Stimulated activated CD4-positive, alpha-beta T cell treated with anti-CD3 and anti-CD28 coated beads, Interleukin-15, amount 100 ng/mL, for 48 hours (primary cell): ENCODE measurements around the gene RTTN.

ENCODE experiments used
- DNase-seq, 2 donors: peaks; one replicate each; pipeline ENCODE4 v3.0.0-alpha.2; 2020; ENCODE audit warnings: low read depth in 2 of 2

The RTTN gene

DNA sequence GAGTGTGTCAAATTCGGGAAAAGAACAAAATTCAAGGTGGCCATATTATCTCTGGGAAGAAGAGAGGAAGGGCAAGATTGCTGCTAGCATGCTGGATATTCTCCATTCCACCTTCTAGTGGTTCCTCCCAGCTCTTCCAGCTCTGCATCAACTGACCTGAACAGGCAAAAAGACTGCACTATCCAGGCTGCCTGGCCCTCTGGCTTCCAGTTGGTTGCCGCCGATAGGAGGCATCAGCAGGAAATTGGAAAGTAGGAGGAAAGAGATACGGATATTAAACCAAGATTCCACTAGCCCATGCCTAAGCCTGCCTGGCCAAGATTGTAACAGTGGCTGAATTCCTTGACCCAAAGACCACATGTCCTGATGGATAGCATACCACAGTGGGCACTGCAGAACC lies 1.7 kb upstream of the RTTN start:
- DNase-seq = no peak

DNA sequence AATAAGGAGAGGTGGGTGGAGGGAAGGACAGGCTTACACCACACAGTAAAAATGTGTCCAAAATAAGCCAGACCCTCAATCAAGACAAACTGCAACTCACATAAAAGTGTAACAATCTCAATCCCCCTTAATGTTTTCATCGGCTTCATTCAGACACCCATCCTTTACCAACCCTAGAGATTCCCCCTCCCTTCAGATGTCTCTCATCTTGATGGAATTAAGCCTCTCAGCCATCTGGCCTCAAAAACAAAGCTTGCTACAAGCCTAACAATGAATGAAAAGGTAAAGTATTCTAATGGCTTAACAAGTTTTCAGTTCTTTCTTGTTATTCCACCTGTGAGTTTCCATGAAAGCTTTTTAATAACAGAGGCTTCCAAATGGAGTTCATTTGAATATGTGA lies 5.2 kb downstream of the RTTN start:
- no peak for DNase-seq

DNA sequence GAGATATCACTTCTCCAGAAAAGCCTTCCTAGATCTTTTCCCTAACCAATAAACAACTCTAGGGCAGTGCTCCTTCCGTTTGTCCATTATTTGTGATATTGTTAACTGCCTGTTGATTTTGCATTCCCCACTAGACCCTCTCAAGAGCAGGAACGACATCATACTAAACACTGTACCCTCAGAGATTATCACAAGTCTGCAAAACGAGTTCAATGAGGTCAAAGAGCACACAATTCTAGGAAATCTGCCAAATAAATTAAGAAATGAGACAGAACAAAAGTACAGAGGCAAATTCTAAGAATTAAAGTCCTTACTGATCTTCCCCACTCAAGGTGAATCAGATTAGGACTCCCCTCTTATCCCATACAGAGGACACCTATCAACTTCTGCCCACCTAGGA lies 7.6 kb downstream of the RTTN start:
- no peak for DNase-seq

DNA sequence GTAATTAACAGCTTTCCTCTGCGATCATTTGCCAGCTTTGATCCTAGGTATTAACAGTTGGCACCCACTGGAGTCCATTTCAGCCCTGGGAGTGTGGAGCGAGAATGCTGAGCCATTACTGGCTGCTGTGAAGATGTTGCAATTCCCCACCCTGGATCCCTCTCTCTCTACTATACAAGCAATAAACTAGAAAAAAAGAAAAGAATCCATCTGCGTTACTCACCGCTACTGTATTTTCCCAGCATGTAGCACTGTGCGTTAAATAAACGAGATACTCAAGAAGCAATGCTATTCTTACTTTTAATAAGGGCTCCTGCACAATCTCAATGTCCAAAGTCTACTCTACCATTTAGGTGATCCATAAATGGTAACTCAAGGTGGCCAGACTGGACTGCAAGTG lies 8.5 kb downstream of the RTTN start:
- DNase-seq = no peak

DNA sequence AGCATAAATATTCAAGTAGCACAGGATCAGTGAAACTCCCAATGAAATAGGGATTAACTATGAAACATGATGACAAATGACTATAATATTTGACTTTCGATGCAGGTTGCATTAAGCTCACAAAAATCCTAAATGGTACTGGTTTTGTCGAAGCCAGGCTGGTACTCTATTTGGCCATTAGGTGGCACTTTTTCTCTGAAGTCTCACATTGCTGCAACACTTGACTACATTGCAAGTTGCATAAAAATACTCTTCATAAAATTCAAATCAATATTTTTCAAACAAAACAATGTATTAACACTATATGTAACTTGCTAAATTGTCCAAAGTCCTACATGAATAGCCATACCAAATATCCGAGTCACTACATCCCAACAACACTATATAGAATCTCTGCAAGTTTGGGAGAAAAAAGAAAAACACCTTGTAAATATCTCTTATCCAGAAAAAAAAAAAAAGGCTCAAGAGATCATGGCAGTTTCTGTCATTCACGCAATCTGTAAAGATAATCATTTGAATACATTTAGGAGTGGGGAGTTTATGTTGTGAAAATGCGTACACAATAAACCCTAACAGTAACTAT lies 9.5 kb downstream of the RTTN start:
- DNase-seq = no peak

DNA sequence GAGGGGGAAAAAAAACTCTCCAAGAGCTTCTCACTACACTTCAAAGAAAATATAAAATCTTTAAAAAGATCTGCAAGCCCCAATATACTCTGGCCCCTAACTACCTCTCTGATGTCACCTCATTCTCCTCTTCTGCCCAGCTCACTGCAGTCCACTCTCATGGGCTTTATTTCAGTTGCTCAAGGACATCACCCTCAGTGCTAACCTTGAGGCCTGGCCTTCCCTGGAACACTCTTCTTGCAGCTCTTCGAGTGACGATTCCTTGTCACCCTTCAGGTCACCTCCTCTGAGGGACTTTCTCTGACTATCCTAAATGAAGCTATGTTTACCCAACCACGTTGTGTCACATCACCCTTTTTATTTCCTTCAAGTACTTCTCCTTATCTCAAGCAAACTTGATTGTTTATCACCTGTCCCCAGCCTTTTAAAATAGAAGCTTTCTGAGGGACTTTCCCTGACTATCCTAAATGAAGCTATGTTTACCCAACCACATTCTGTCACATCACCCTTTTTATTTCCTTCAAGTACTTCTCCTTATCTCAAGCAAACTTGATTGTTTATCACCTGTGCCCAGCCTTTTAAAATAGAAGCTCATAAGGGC lies 10.4 kb downstream of the RTTN start:
- no peak for DNase-seq

DNA sequence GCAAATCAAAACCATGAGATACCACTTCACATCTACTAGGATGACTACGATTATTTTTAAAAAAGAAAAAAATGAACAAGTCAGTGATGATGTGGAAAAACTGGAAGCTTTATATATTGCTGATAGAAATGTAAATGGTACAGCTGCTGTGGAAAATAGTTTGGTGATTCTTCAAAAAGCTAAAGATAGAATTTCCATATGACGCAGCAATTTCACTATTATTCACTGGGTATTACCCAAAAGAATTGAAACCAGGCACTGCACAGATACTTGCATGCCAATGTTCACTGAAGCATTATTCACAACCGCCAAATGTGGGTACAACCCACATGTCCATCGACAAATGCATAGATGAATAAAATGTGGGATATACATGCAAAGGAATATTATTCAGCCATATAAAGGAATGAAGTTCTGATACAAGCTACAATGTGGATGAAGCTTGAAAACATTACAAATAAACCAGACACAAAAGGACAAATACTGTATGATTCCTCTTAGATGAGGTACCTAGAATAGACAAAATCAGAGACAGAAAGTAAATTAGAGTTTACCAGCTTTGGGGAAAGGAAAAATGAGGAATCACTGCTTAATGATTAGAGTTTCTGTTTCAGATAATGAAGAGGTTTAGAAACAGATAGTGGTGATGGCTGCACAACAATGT lies 11.1 kb downstream of the RTTN start:
- DNase-seq = no peak

DNA sequence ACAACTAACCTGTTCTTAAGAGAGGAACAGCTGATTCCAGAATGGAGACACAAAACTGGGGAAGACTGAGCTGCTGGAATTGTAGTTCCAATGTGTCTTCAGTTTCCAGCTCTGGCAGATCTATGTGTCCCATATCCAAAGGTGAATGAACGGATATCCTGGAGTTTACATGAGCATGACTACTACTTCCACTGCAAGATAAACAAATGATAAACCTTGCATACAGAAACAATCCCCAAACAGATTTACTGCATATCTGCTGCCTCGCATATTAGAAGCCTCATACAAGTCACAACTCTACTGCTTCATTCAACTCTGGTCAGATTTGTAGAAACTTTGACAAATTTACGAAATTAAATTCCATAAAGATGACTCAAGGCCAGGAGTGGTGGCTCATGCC lies 15.0 kb downstream of the RTTN start:
- DNase-seq = no peak

DNA sequence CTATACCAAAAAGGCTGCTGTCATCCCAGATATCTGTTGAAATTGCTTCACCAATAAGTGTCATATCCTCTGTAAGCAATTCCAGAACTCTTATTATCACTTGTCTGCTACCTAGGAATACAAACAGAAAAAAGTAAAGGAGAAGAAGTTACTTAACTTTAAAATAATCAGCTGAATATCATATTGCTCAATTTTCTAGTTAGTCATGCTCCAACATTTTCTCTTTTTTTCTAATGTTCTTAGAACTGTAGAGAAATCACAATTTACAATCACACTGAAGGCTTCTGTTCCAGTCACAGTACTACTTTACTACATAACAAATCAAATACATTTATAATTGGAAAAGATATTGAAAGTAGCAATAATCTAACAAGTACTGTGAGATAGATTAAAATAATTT lies 17.4 kb downstream of the RTTN start:
- DNase-seq = no peak

DNA sequence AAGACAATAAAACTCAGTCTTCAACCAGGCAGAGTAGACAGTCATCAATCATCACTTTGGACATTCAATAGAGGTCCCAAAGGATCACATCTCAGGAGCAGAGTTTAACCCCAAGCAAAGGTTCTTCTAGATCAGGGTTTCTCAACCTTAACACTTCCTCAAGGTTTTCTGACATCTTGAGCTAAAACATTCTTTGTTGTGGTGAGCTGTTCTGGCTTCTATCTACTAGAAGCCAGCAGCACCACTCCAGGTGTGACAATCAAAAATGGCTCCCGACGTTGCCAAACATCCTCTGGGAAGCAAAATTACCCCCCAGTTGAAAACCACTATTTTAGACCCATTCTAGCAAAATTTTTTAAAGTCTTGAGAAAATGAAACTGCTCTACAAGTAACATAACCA lies 22.0 kb downstream of the RTTN start:
- no peak for DNase-seq

DNA sequence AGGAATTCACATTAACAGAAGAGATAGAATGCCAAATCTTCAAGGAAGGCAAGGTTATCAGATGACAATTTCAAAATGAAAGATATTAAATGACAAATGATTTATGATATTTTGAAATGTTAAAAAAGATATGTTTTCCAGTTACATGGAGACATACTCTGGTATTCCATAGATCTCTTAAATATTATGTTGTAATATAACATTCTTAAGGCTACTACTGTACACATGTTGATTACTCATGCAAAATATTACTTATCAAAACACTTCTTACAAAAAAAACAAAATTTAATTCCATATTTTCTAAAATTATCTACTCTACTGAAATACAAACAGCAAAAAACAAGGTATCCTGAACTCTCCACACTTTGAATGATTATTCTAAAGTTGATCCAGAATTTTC lies 22.9 kb downstream of the RTTN start:
- no peak for DNase-seq

DNA sequence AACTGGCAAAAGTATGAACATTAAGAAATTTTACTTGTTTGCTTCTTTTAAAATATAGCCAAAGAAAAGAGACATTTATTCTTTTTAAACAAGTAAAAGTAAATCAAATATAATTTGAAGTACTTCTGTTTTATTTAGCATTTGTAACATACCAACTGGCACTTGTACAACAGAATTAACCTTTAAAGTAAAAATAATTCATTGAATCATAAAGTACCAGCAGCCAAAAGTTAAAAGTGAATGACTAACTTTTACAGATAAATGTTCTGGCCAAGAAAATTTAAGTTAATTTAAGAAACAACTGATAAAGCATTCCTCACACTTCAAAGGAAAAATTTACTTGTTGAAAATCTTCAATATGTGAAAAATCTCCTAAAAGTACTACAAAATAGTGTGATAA lies 23.8 kb downstream of the RTTN start:
- DNase-seq = no peak

DNA sequence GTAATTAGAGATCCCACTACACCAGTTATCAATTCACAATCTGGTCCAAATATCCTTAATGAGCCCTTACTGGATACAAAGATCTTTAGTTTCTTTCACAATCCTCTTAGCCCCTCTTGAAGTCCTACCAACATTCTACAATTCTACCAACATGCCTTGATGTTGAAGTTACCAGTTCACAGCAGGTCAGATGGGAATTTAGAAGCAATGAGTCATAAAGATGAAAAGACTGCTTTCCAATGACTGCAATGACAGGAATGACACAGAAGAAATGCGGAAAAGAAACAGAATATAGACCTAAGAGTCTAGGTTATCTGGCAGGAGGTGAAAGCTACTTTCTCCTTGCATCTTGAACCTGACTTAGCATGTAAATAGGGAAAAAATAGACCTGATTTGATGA lies 24.5 kb downstream of the RTTN start:
- no peak for DNase-seq

DNA sequence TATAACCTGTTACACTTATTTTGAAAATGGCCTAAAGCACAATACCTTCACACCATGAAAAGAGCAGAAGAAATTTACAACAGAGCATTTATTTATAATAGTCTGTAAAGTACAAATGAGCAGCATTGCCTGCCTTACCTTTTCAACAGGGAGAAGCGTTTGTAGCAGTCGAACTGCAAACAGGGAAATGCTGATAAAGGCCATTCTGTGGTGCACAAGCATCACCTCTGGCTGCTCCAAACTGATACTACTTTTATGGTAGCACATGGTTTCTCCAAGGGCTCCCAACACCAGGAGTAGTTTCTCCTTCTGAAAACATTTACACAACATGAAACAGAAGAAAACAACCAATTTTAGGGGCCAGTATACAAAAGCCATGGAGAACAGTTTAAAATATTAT lies 28.9 kb downstream of the RTTN start:
- DNase-seq = no peak

DNA sequence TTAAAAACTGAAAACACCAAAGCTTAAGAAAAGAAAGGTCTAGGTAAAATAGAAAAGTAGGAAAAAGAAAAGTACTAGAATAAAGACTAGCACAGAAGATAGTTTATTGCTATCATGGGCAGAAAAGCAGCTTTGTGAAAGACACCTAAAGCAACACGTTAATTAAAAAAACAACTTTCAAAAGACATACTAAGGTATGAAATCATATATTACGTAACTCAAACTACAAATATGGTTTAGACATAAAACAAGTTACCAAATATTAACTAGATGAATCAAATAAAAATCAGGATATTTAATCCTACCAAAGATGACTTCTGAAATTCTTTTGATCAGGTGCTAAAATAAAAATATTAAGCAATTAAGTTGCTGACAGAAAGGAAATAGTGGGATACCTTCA lies 30.3 kb downstream of the RTTN start:
- no peak for DNase-seq

DNA sequence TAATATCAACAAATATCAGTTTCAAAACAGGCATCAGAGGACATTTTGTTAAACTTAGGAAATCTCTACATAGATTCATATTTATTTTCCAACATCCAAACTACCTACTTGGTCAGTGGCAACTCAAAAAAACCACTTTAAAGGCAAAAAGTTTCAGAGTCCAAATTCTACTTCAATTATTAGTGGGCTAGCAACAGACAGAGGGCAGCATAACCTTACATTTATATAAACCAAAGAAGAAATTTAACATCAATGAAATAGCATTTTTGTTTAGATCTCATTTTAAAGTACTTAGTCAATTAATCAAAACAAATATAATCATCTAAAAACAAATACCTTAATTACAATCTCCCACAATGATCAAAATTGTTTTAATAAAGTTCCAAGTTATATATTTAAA lies 33.3 kb downstream of the RTTN start:
- DNase-seq = no peak

DNA sequence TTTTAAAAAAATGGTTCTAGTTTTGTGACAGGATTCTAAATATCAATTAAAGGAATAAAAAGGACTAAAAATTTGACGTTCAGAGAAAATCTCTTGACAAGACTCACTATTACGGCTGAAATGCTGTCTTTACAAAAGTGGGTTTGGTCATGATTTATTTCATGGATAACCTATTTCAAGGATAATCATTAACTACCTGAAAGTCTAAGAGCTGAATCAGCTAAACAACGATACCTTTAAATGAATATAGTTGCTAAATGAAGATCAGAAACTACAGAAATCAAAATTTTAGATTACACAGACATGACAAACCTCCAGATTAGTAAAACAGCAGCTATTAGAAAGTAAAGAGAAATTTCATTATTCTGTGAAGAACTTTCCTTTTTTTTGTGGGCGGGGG lies 35.7 kb downstream of the RTTN start:
- no peak for DNase-seq

DNA sequence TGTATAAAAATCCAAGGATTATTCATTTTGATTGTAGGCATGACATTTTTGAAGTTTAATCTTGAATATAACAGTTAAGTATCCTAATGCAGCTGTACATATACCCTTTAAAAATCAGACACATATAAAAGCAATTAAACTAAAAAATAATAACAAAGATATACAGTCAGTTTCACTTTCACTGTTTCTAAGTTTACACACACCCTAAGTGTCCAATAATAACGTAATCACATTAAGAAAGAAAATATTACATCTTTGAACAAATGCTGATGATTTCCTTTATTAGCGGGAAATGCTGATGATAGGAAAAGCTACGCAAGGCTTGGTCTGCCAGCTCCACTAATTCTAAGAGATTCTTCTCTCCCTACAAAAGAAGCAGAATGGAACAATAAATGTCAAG lies 38.8 kb downstream of the RTTN start:
- DNase-seq = no peak

DNA sequence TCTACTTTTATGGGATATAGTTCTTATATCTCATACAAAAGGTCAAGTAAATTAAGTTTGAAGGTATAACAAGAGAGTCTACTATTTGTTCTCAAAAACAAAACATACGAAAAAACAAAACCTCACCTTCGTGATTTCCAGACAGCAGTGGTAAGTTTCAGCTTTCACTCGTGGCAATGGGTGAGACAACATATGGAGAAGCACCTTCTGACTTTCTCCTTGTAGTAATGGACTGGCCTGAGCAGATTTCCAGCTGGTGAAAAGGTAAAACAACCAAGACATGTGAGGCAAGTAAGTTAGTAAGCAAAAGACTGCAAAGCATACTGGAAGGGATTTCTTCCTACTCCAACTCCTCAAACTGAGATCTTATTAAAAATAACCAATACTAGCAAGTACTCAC lies 39.6 kb downstream of the RTTN start:
- DNase-seq = no peak

DNA sequence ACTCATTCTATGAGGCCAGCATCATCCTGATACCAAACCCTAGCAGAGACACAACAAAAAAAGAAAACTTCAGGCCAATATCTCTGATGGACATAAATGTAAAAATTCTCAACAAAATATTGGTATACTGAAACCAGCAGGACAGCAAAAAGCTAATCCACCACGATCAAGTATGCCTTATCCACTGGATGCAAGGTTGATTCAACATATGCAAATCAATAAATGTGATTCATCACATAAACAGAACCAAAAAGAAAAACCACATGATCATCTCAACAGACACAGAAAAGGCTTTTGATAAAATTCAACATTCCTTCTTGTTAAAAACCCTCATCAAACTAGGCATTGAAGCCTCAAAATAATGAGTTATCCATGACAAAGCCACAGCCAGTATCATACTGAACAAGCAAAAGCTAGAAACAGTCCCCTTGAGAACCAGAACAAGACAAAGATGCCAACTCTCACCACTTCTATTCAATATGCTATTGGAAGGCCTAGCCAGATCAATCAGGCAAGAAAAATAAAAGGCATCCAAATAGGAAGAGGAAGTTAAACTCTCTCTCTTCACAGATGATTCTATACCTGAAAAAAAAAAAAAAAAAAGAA lies 45.3 kb downstream of the RTTN start:
- DNase-seq = no peak

DNA sequence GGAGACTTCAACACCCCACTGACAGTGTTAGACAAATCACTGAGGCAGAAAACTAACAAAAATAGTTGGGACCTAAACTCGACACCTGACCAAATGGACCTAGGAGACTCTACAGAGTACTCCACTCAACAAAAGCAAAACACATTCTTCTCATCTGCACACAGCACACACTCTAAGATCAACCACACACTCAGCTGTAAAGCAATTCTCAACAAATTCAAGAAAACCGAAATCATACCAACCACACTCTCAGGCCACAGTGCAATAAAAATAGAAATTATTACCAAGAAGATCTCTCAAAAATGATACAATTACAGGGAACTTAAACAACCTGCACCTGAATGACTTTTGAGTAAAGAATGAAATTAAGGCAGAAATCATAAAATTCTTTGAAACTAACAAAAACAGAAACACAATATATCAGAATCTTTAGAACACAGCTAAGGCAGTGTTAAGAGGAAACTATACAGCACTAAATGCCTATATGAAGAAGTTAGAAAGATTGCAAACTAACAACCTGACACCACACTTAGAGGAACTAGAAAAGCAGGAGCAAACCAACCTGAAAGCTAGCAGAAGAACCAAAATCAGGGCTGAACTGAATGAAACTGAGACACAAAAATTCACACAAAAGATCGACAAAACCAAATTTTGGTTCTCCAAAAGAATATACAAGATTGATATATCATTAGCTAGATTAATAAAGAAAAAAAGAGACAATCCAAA lies 46.3 kb downstream of the RTTN start:
- DNase-seq = no peak

DNA sequence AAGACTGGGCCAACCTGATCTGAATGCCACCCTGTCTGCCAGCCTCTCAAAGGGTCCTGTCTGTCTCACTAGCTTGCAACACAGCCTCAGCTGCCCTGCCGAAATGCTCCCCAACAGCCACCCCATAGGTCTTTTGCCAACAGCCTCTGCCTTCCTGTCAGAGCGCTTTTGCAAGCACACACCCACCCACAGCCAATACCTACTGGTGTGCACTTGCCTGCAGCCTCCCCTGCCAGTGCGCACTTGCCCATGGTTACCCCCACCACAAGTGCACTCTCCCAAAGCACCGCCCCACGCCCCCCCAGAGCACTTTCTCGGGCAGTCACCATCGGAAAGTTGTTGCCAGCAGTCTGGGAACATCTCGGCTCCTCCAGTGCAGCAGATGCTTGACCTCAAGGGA lies 48.6 kb downstream of the RTTN start:
- DNase-seq = no peak
